B cell (primary cell): ENCODE results near the gene RFC5. TPM values are rescaled to one million over a fixed set of nuclear protein-coding genes. Genes with fewer than 3 reads are reported as not detected.

ENCODE experiments used
- ATAC-seq: fragments of 200-7000 bp; cut with Tn5 transposase; one replicate; pipeline ENCODE4 v1.10.0; 2021; ENCODE audit warnings: low read depth, mild to moderate bottlenecking, moderate number of reproducible peaks, moderate library complexity
- CTCF ChIA-PET: fragments of 350-600 bp; sonication (Branson Sonifier 250); formaldehyde crosslinking; loops from one replicate; lab custom pipeline; 2021; ENCODE audit warnings: antibody characterized with exemption, inconsistent platforms; lab: Charles Lee
- POLR2A ChIA-PET: fragments of 350-600 bp; sonication (Branson Sonifier 250); formaldehyde crosslinking; loops from one replicate; lab custom pipeline; 2021; ENCODE audit warnings: antibody characterized with exemption; lab: Charles Lee
- DNase-seq: peaks from one replicate; pipeline ENCODE4 v3.0.0; 2013
- H2AFZ ChIP-seq: 2 replicates; pipeline ENCODE4 v1.6.1; 2012; ENCODE audit warnings: mild to moderate bottlenecking, low read depth, low read length; ENCODE audit not compliant: insufficient read depth, poor library complexity, severe bottlenecking
- H3K27ac ChIP-seq, 2 donors: 1 replicate in 1 of 2; 2 replicates in 1 of 2; pipeline ENCODE4 v1.5.1; 2012 to 2013; ENCODE audit warnings: low read length in 2 of 2, mild to moderate bottlenecking in 2 of 2, moderate library complexity in 1 of 2
- H3K27me3 ChIP-seq, 4 experiments: fragments of 200-600 bp in 1 of 4; sonication (generic) in 1 of 4; replicated peaks in 1 of 4; 1 replicate in 2 of 4; 2 replicates in 2 of 4; pipeline versions ENCODE4 v1.6.1 to v1.7.0; 2013 to 2016; ENCODE audit warnings: low read length in 3 of 4, mild to moderate bottlenecking in 2 of 4, mixed read lengths in 1 of 4, moderate library complexity in 1 of 4; ENCODE audit not compliant: insufficient read depth in 4 of 4, control insufficient read depth in 3 of 4; ENCODE audit errors: control extremely low read depth in 1 of 4
- H3K36me3 ChIP-seq, 2 experiments: replicated peaks in 1 of 2; 1 replicate in 1 of 2; 2 replicates in 1 of 2; pipeline versions ENCODE4 v1.6.1 to v1.7.1; 2013; ENCODE audit warnings: low read length in 1 of 2; ENCODE audit not compliant: insufficient read depth in 2 of 2, control insufficient read depth in 1 of 2; ENCODE audit errors: control extremely low read depth in 1 of 2, extremely low read depth in 1 of 2
- H3K4me1 ChIP-seq, 2 donors: fragments of 200-600 bp in 1 of 2; sonication (generic) in 1 of 2; 1 replicate in 1 of 2; 2 replicates in 1 of 2; pipeline versions ENCODE4 v1.5.1 to v1.6.1; 2013 to 2017; ENCODE audit warnings: low read length in 2 of 2; ENCODE audit not compliant: control insufficient read depth in 2 of 2, insufficient read depth in 2 of 2
- H3K4me2 ChIP-seq: replicated peaks from 2 replicates; pipeline ENCODE3; 2012; ENCODE audit warnings: mild to moderate bottlenecking, low read depth, low read length; ENCODE audit not compliant: poor library complexity, severe bottlenecking
- H3K4me3 ChIP-seq, 5 experiments: fragments of 200-600 bp in 1 of 5; sonication (generic) in 1 of 5; 1 replicate in 3 of 5; 2 replicates in 2 of 5; pipeline versions ENCODE4 v1.5.1 to v1.7.0; 2011 to 2016; ENCODE audit warnings: low read length in 4 of 5, mild to moderate bottlenecking in 4 of 5, low read depth in 2 of 5, control low read depth in 1 of 5, moderate library complexity in 1 of 5; ENCODE audit not compliant: insufficient read depth in 1 of 5; ENCODE audit errors: control extremely low read depth in 1 of 5, extremely low read depth in 1 of 5
- H3K79me2 ChIP-seq: fragments of 200-600 bp; sonication (generic); one replicate; pipeline ENCODE4 v1.6.0; 2016; ENCODE audit warnings: low read length; ENCODE audit not compliant: control insufficient read depth, insufficient read depth
- H3K9ac ChIP-seq: fragments of 200-600 bp; sonication (generic); 2 replicates; pipeline ENCODE4 v1.6.1; 2017; ENCODE audit warnings: mild to moderate bottlenecking, low read length, moderate library complexity
- H3K9me3 ChIP-seq, 3 donors: one replicate each; pipeline versions ENCODE4 v1.6.1 to v1.7.1; 2013; ENCODE audit warnings: low read length in 2 of 3; ENCODE audit not compliant: control insufficient read depth in 2 of 3, insufficient read depth in 1 of 3; ENCODE audit errors: control extremely low read depth in 1 of 3
- H4K20me1 ChIP-seq: 2 replicates; pipeline ENCODE4 v1.6.0; 2012; ENCODE audit warnings: mild to moderate bottlenecking, low read length; ENCODE audit not compliant: insufficient read depth, control insufficient read depth, poor library complexity, severe bottlenecking
- H3K27ac Mint-ChIP-seq: one replicate; pipeline ENCODE4 v1.8.0; 2021; ENCODE audit warnings: mixed read lengths
- H3K27me3 Mint-ChIP-seq: one replicate; pipeline ENCODE4 v1.8.0; 2021; ENCODE audit warnings: mixed read lengths
- H3K4me1 Mint-ChIP-seq: one replicate; pipeline ENCODE4 v1.8.0; 2021; ENCODE audit warnings: mixed read lengths
- H3K4me3 Mint-ChIP-seq: one replicate; pipeline ENCODE4 v1.8.0; 2021; ENCODE audit warnings: mixed read lengths
- H3K9me3 Mint-ChIP-seq: one replicate; pipeline ENCODE4 v1.8.0; 2022; ENCODE audit warnings: mixed read lengths; ENCODE audit not compliant: insufficient read depth
- CTCF ChIP-seq: fragments of 200-600 bp; IDR thresholded peaks from one replicate; pipeline ENCODE4 v1.8.0; 2022; ENCODE audit warnings: antibody characterized with exemption, mild to moderate bottlenecking
- EZH2 ChIP-seq: IDR thresholded peaks from 2 replicates; pipeline ENCODE4 v1.6.1; 2012; ENCODE audit warnings: borderline replicate concordance, low read depth, mild to moderate bottlenecking, moderate library complexity, low read length; ENCODE audit not compliant: insufficient read depth, poor library complexity, severe bottlenecking
- WGBS: methylation state at CpG from one replicate; pipeline ENCODE4 v1.1.5; 2013; ENCODE audit warnings: missing lambda C conversion rate; ENCODE audit not compliant: insufficient coverage; 5-methylcytosine and 5-hydroxymethylcytosine counted together
- intact Hi-C: fragments of 100-400 bp; cut with micrococcal nuclease; formaldehyde crosslinking; loops from one replicate; pipeline ENCODE4 v1.10.0; 2022
- polyA plus RNA-seq: library from polyadenylated mRNA; depleted of rRNA; stranded (reverse); fragments of >200 nt; gene quantifications from 2 replicates; pipeline ENCODE4 v1.2.3, GENCODE V29; 2012
- total RNA-seq, 2 donors: library from RNA; stranded (reverse); fragments of 120-200 nt in 1 of 2; gene quantifications; 1 replicate in 1 of 2; 2 replicates in 1 of 2; pipeline versions ENCODE4 v1.2.3 to v1.2.4, GENCODE V29; 2013 to 2022

RFC5 gene
- total and polyA plus RNA-seq, 2 donors (not counting 1 experiment from before 2014, with no cell fraction given), result 22.7 to 23.2 TPM

GRCh38 chr12:118061011-118061872 lies 44.7 kb downstream of the RFC5 start, which contains the start of gene WSB2:
Gene WSB2, minus strand, starts transcription at chr12:118061179. Its CDS starts 131 bp downstream, at chr12:118061048.
- Mint-ChIP-seq H3K27ac (peak within 1 kb of the TSS; percentile 88), H3K4me3 (peak within 1 kb of the TSS; percentile 92), H3K4me1 (peaks cover 45% of the 10 kb centered on the region), H3K27me3 (peaks cover 3% of the 10 kb centered on the region), H3K9me3 (no peaks in the 10 kb centered on the region)
- no peaks in the 10 kb centered on the region for H4K20me1 ChIP-seq
- no peaks in the 10 kb centered on the region for H3K9me3 ChIP-seq
- H3K4me3 ChIP-seq, result peak within 1 kb of the TSS; percentile 58 to 92 (median 80)
- peaks cover 31 to 39% of the 10 kb centered on the region in 2 donors for H3K4me1 ChIP-seq
- peaks cover 13% of the 10 kb centered on the region for H3K79me2 ChIP-seq
- intact Hi-C loops, result loop anchor here (2.0 kb wide), 1 partner anchor 76 kb away; the partner anchor contains the start of gene PEBP1
- DNase-seq, result peak; percentile 55
- peak within 1 kb of the TSS; percentile 98 for H2AFZ ChIP-seq
- H3K9ac ChIP-seq, result peak within 1 kb of the TSS; percentile 90
- CTCF ChIA-PET, result interaction anchor here (0.6 to 1.7 kb wide), 4 partner anchors 8 to 316 kb away, joined by 3 to 6 read pairs (median 4); no protein-coding TSS in a partner anchor
- H3K36me3 ChIP-seq, result no peaks in the 10 kb centered on the region
- TF ChIP-seq EZH2, result no peak
- no peak for TF ChIP-seq CTCF
- peak within 1 kb of the TSS; percentile 83 for H3K4me2 ChIP-seq
- ATAC-seq, result peak; percentile 63
- POLR2A ChIA-PET, result interaction anchor here (1.2 kb wide), 1 partner anchor 75 kb away, joined by 10 read pairs; the partner anchor contains the start of gene PEBP1
- H3K27ac ChIP-seq, result peak within 1 kb of the TSS; percentile 56 to 82
- WGBS, result under 1% methylated on average over 55 of the region's 76 CpGs
- H3K27me3 ChIP-seq, result no peaks in the 10 kb centered on the region
